ENCODE results near the gene IFT88. TPM values are rescaled to one million over a fixed set of nuclear protein-coding genes. Genes with fewer than 3 reads are reported as not detected.
"Not testable (repeated sequence)": the region's sequence is repeated elsewhere in the genome, so short reads cannot be mapped to it uniquely, and the experiment has no call there.

Gene IFT88
- total and polyA plus RNA-seq, 4 donors, result 7.1 to 18.7 (median 10.5) TPM

DNA sequence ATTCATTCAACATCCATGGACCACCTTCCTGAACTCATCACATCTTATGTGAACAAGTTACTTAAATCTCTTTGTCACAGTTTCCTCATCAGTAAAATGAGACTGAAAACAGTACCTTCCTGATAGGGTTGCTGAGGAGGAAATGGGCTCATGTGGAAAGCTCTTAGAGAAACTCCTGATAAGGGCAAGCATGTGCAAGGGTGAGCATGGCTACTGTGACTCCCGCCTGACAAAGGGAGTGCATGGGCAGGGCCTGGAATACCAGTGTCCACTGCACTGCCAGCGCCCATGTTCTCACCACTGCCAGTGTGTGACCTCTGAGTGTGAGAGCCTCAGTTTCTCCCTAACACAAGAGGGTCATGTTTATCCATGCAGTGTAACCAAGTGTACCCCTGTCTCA, 109.3 kb downstream of the IFT88 start (continued):
- TF ChIP-seq, protein P1, sequence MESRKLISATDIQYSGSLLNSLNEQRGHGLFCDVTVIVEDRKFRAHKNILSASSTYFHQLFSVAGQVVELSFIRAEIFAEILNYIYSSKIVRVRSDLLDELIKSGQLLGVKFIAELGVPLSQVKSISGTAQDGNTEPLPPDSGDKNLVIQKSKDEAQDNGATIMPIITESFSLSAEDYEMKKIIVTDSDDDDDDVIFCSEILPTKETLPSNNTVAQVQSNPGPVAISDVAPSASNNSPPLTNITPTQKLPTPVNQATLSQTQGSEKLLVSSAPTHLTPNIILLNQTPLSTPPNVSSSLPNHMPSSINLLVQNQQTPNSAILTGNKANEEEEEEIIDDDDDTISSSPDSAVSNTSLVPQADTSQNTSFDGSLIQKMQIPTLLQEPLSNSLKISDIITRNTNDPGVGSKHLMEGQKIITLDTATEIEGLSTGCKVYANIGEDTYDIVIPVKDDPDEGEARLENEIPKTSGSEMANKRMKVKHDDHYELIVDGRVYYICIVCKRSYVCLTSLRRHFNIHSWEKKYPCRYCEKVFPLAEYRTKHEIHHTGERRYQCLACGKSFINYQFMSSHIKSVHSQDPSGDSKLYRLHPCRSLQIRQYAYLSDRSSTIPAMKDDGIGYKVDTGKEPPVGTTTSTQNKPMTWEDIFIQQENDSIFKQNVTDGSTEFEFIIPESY (IDR thresholded peaks at IDR 0.05), result no peak
- TF ChIP-seq, protein P2, sequence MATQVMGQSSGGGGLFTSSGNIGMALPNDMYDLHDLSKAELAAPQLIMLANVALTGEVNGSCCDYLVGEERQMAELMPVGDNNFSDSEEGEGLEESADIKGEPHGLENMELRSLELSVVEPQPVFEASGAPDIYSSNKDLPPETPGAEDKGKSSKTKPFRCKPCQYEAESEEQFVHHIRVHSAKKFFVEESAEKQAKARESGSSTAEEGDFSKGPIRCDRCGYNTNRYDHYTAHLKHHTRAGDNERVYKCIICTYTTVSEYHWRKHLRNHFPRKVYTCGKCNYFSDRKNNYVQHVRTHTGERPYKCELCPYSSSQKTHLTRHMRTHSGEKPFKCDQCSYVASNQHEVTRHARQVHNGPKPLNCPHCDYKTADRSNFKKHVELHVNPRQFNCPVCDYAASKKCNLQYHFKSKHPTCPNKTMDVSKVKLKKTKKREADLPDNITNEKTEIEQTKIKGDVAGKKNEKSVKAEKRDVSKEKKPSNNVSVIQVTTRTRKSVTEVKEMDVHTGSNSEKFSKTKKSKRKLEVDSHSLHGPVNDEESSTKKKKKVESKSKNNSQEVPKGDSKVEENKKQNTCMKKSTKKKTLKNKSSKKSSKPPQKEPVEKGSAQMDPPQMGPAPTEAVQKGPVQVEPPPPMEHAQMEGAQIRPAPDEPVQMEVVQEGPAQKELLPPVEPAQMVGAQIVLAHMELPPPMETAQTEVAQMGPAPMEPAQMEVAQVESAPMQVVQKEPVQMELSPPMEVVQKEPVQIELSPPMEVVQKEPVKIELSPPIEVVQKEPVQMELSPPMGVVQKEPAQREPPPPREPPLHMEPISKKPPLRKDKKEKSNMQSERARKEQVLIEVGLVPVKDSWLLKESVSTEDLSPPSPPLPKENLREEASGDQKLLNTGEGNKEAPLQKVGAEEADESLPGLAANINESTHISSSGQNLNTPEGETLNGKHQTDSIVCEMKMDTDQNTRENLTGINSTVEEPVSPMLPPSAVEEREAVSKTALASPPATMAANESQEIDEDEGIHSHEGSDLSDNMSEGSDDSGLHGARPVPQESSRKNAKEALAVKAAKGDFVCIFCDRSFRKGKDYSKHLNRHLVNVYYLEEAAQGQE (IDR thresholded peaks at IDR 0.05), result no peak

DNA sequence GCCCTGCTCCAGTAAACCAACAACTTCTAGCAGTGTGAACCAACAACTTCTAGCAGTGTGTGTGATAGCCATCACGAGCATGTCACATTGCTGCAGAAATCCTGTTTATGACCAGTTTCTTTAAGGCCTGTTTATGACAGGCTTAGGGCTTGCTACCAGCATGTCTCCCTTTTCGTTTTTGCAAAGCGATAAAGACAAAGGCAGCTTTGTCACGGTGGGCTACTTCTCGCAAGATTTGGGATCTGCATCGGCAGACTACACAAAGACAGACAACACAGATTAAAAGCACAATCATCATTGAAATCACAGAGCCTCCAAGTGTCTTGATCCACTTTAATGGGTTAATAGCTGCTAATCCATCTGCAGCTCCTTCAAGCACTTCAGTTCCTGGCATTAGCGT, 111.6 kb downstream of the IFT88 start:
- DNase-seq (ENCODE audit: low spot score); H3K27ac ChIP-seq (ENCODE audit: low read depth in 1 of 2, low read length in 2 of 2): not testable (repeated sequence)
- 90% methylated on average over 7 of the region's 7 CpGs for WGBS

DNA sequence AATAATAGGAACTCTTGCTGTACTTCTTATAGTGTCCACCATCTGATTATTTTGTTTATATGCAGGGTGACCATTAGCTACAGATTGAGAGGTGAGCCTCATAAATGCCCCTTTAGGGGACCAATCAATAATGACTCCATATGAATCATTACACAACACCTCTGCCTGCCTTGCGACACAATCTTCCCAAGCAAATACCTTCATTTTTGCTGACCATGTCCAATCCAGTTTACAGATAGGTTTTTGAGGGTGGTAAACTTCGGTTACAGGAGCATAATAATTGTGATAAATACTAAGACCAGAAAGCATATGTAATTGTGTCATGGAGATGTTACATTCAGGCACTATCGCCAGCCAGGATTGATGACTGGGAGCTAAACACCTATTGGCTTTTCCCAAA, 112.9 kb downstream of the IFT88 start:
- Histone ChIP-seq H3K9me3 (ENCODE audit: control insufficient read depth in 4 of 4, low read length in 3 of 4) (no peaks in the 10 kb centered on the region), H3K4me1 (ENCODE audit: control insufficient read depth in 4 of 4, insufficient read depth in 4 of 4, low read length in 3 of 4) (no peaks in the 10 kb centered on the region), H3K9ac (ENCODE audit: low read depth in 1 of 2, low read length in 2 of 2) (no peak overlapping the region), H3K36me3 (ENCODE audit: control insufficient read depth in 4 of 4, insufficient read depth in 3 of 4, low read depth in 1 of 4, low read length in 3 of 4) (peaks cover 0 to 7% (median 3%) of the 10 kb centered on the region in 4 donors), H3K27ac (ENCODE audit: low read depth in 1 of 2, low read length in 2 of 2) (no peak overlapping the region), H3K4me3 (ENCODE audit: low read depth in 1 of 3, low read length in 3 of 3) (no peak overlapping the region), H3K27me3 (ENCODE audit: control insufficient read depth in 4 of 4, insufficient read depth in 4 of 4, low read length in 3 of 4) (no peaks in the 10 kb centered on the region)
- TF ChIP-seq YY1 (IDR thresholded peaks at IDR 0.05), result no peak
- no peak for TF ChIP-seq HNF4A (conservative IDR thresholded peaks at IDR 0.05)
- TF ChIP-seq, protein P3, sequence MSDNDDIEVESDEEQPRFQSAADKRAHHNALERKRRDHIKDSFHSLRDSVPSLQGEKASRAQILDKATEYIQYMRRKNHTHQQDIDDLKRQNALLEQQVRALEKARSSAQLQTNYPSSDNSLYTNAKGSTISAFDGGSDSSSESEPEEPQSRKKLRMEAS (IDR thresholded peaks at IDR 0.05), result no peak
- TF ChIP-seq JUND (IDR thresholded peaks at IDR 0.05), result no peak
- TF ChIP-seq CTCF (IDR thresholded peaks at IDR 0.05; ENCODE audit: low read depth, low read length, missing input control), result no peak
- TF ChIP-seq RAD21 (IDR thresholded peaks at IDR 0.05), result no peak
- no peak for TF ChIP-seq EGR1 (IDR thresholded peaks at IDR 0.05; ENCODE audit: low read depth in 2 of 2)
- TF ChIP-seq, protein P4, sequence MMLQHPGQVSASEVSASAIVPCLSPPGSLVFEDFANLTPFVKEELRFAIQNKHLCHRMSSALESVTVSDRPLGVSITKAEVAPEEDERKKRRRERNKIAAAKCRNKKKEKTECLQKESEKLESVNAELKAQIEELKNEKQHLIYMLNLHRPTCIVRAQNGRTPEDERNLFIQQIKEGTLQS (IDR thresholded peaks at IDR 0.05), result no peak
- no peak for TF ChIP-seq FOXA2 (IDR thresholded peaks at IDR 0.05)
- TF ChIP-seq RXRA (IDR thresholded peaks at IDR 0.05), result no peak
- no peak for TF ChIP-seq FOXA1 (IDR thresholded peaks at IDR 0.05)
- no peak for TF ChIP-seq TAF1 (conservative IDR thresholded peaks at IDR 0.05)
- no peak for TF ChIP-seq GABPA (IDR thresholded peaks at IDR 0.05 in 1 of 2, conservative IDR thresholded peaks at IDR 0.05 in 1 of 2)
- no peak for TF ChIP-seq HNF4G (IDR thresholded peaks at IDR 0.05)
- no peak for TF ChIP-seq NR2F2 (IDR thresholded peaks at IDR 0.05)
- no peak for TF ChIP-seq SP1 (IDR thresholded peaks at IDR 0.05)
- TF ChIP-seq, protein P2 (IDR thresholded peaks at IDR 0.05), result no peak
- TF ChIP-seq, protein P1 (IDR thresholded peaks at IDR 0.05), result no peak
- WGBS, result 94% methylated on average over 3 of the region's 3 CpGs
- DNase-seq (ENCODE audit: low spot score), result no peak

More for the DNA sequence above, 111.6 kb downstream of the IFT88 start:
- H3K27me3 ChIP-seq (ENCODE audit: control insufficient read depth in 4 of 4, insufficient read depth in 4 of 4, low read length in 3 of 4); H3K9me3 ChIP-seq (ENCODE audit: control insufficient read depth in 4 of 4, low read length in 3 of 4); H3K9ac ChIP-seq (ENCODE audit: low read depth in 1 of 2, low read length in 2 of 2); H3K36me3 ChIP-seq (ENCODE audit: control insufficient read depth in 4 of 4, insufficient read depth in 3 of 4, low read depth in 1 of 4, low read length in 3 of 4); H3K4me3 ChIP-seq (ENCODE audit: low read depth in 1 of 3, low read length in 3 of 3); H3K4me1 ChIP-seq (ENCODE audit: control insufficient read depth in 4 of 4, insufficient read depth in 4 of 4, low read length in 3 of 4): not testable (repeated sequence)

Measured in liver (tissue), 9 donors.